DMS 273 (cell line): ENCODE measurements around the gene DHDH.

Source experiments
- DNase-seq: peaks from one replicate; lab custom pipeline; 2025; ENCODE audit not compliant: unreplicated experiment; lab: John Stamatoyannopoulos, UW

DHDH gene

DNA sequence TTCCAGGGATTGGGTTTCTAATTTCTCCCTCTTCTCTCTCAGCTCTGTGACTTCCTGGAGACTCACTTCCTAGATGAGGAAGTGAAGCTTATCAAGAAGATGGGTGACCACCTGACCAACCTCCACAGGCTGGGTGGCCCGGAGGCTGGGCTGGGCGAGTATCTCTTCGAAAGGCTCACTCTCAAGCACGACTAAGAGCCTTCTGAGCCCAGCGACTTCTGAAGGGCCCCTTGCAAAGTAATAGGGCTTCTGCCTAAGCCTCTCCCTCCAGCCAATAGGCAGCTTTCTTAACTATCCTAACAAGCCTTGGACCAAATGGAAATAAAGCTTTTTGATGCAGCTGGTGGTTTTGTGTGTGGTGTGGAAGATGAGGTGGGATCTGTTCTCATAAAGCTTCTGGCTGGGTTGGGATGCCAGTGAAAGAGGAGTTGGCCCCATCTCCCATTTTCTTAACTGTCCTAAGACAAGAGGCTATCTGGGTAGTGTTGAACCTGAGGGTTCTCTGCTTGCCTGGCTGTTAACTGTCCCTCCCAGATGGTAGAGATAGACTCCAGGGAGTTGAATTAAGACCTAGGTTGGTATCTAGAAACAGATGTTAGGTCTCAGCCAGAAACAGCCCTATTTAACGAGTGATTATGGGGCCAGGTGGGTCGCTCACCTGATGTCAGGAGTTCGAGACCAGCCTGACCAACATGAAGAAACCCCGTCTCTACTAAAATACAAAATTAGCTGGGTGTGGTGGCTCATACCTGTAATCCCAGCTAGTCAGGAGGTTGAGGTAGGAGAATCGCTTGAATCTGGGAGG, 33.2 kb downstream of the DHDH start:
- peak; percentile 63 for DNase-seq

DNA sequence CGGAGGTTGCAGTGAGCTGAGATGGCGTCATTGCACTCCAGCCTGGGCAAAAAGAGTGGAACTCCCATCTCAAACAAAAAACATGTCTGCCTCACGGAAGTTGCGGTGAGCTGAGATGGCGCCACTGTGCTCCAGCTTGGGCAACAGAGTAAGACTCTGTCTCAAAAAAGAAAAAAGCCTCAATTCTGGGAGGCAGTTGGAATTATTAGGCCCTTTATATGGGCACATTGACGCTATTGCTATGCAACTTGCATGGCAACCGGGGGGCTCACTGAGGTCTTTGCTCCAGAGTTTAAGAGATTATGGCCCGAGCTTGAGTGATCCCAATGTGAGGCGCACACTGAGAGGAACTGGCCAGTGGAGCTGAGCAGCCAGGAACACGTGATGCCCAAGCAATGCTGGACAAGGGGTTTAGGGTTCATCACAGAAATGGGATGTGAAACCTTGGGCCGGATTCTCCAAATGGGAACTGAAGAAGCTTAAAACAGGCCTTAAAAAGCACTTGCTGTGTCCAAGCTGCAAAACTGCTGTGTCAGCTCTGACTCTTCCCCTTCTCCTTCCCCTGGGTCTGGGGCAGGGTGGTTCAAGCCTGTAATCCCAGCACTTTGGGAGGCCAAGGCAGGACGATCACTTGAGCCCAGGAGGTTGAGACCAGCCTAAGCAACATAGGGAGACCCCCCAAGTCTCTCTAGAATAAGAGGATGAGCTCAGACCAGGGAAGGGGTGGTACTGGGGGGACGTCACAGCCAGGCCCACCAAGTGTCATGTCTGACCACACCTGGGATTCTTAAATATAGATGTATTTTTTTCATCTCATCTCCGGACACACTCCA, 34.1 kb downstream of the DHDH start:
- DNase-seq, result peak; percentile 49

- peak; percentile 58 for DNase-seq
Measured at GRCh38 chr19:48968179-48968661, 34.7 kb downstream of the DHDH start.

GRCh38 chr19:48968813-48969218, 35.3 kb downstream of the DHDH start:
- DNase-seq, result peak; percentile 64

DNA sequence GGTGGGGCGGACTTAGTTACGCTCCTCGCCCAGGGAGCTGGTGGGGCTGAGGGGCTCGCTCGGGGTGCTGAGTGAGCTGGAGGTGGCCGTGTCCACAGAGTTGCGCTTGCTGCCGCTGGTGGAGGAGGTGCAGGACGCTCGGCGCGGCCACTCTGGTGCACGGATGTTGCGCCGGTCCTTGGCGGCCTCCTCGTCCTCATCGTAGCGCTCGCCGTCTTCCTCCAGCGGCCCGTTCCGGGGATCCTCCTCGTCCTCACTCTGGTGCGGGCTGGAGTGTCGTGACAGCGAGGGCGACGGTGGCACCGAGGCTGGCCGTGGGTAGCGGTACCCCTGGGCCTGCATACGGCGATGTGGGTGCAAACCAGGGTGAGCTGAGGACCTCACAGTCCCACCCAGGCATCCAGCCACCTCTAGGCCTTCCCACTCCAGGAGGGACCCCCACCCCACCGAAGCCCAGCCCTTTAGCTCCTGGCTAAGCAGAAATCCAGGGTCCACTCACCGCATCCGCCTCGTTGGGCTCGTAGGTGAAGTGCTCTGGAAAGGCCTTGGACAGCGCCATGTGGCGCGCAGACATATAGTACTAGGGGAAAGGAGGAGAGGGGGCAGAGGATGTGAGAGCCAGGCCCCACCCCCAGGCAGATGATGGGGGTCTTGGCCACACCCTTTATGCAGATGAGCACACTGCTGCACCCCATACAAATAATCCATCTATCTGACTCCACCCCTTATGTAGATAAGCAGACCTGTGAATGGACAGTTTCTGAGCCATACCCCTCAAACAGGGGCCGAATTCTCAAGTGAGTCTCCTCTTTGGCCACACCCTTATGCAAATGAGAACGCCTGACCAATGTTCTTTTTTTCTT, 36.0 kb downstream of the DHDH start:
- peak; percentile 50 for DNase-seq

- no peak for DNase-seq
Measured at GRCh38 chr19:48970139-48970766, 36.8 kb downstream of the DHDH start.

- peak; percentile 82 for DNase-seq
Measured at GRCh38 chr19:48970923-48971395, 37.5 kb downstream of the DHDH start.

- DNase-seq, result peak; percentile 65
Measured at GRCh38 chr19:48975947-48976847, 42.7 kb downstream of the DHDH start.

- no peak for DNase-seq
Measured at GRCh38 chr19:48977061-48977460, 43.6 kb downstream of the DHDH start.

DNA sequence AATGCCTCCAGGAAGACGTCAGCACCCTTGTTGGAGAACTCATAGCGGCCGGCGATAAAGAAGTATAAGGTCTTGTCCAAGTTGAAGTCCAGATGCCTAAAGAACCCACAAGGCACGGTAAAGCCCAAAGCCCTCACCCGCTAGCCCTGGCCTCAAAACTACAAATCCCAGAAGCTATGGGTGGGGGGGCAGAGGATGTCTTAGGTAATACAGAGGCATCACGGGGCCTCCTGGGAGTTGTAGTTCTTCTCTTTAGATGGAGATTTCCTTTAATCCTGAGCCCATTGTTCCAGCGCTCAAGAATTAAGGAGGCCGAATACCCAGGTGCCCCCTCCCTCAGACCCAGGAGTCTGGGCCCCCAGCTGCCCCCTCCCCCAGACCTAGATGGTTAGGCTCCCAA, 48.8 kb downstream of the DHDH start:
- DNase-seq, result peak; percentile 43

DNA sequence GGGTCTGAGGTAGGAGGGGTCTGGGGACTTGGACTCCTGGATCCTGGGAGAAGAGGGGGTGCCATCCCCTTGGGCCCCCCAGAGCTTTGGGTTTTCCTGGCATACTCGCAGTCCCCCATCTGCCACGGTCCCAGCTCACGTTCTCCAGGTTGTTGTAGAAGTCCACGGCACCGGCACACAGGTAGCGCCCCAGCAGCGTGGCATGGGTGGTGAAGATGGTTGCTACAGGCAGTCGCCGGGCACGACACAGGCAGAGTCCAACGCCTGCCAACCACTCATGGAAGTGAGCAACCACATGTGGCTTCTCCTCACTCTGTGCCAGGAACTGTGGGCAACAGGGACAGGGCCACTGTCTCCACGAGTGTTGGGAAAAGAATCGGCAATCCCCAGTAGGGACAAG, 52.2 kb downstream of the DHDH start:
- DNase-seq, result no peak

- DNase-seq, result no peak
Measured at GRCh38 chr19:48986211-48986610, 52.7 kb downstream of the DHDH start.

DNA sequence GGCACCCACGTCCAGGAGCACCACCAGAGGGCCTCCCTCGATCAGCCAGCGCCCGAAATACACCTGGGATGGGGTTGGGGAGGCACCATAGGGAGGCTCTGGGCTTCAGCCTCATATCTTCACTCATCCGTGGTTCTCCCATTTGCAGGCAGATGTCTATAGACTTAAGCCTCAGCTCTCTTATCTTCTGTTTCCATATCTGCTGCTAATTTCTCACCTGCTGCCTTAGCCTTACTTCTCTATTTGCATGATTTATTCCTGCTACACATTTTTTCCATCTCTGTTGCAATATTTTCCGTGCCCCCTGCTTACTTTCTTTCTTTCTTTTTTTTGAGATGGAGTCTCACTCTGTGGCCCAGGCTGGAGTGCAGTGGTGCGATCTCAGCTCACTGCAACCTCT, 53.8 kb downstream of the DHDH start:
- DNase-seq, result no peak

DNA sequence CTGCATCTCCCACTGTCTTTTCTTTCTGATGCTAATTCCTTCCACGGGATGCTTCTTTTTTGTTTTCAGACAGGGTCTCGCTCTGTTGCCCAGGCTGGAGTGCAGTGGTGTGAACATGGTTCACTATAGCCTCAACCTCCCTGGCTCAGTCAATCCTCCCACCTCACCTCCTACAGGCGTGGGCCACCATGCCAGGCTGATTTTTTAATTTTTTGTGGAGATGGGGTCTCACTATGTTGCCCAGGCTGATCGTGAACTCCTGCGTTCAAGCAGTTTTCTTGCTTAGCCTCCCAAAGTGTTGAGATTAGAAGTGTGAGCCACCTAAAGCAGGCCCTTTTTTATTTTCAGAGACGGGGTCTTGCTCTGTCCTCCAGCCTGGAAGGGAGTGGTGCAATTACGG, 54.8 kb downstream of the DHDH start:
- DNase-seq, result no peak

- DNase-seq, result no peak
Measured at GRCh38 chr19:48988860-48989259, 55.4 kb downstream of the DHDH start.

DNA sequence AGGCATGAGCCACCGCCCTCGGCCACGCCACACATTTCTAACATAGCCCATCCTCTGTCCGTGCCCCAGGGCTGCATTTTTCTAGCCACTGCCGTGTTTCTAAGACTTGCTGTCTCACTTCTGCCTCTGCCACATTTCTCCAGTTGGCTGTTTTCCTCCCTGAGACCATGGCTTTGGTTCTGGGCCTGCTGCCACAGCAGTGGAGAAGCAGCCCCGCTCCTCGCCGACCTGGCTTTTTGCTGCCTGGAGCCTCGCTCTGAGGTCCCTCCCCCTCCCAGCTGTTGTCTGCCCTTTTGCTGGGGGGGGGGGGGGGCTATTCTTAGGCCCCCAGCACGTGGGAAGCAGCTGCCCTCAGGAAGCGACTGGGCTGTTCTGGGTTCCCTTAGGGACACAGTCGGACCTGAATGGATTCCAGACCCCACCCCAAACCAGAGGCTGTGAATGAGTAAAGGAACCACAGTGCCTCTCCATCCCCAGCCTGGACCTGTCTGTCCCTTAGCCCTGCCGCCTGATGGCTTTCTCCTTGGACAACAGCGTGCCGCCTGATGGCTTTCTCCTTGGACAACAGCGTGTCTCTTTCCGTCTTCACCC, 56.3 kb downstream of the DHDH start:
- DNase-seq, result peak; percentile 47

DNA sequence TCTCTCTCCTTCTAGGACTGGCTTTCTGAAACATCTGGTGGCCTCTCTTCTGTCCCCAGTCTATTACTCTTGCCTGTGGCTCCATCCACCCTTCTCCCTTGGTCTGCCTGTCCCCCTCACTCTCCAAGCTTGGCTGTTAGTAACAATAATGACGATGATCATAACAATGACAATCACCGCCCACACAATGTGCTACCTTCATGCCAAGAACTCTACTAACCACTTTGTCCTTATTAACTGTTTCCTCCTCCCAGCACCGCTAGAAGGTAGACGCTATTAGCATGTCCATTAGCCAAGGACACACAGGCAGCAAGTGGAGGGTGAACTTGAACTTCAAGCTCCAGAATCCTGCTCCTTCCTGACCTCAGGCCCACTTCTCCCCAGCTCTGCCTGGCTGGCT, 56.9 kb downstream of the DHDH start:
- no peak for DNase-seq

- DNase-seq, result no peak
Measured at GRCh38 chr19:48991011-48991609, 57.6 kb downstream of the DHDH start.
